ENCODE results near the gene TEX101. TPM values are rescaled to one million over a fixed set of nuclear protein-coding genes. Genes with fewer than 3 reads are reported as not detected.
"Not testable (repeated sequence)": the region's sequence is repeated elsewhere in the genome, so short reads cannot be mapped to it uniquely, and the experiment has no call there.

Gene TEX101
- total RNA-seq, 1 experiment from 2014 or later: not detected

DNA sequence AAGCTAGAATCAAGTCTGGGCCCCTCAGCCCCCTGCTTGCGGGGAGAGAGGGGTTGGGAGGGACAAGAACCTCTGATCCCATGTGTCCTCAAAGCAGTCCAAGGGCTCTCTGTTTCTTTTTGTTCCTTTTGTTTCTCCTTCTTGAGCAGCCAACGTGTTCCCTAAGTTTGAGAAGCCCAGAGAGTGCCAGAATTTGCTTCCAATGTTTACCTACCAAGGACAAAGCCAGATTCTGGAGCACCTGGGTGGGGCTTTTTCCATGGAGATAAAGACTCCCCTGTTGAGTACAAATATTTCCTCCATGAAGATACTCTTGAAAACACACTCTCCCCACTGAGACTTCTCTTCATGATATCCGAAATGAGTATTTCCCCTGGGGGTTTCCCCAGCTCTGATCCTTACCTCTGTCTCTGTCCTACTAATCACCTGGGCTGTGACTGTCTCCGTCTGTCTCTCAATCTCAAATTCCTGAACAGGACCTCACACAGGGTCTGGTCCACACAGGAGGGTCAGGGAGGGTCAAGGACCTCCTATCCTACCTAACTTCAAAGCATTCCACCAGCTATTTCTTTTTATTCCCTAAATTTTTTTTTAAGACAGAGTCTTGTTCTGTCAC lies 33.8 kb upstream of the TEX101 start:
- no peak for TF ChIP-seq EZH2 (IDR thresholded peaks at IDR 0.05; ENCODE audit: low read depth)
- no peaks in the 10 kb centered on the region for H3K9me2 ChIP-seq (ENCODE audit: insufficient read depth)
- intact Hi-C loops (cut with micrococcal nuclease; ENCODE audit: unreplicated experiment): no loop called here
- no peaks in the 10 kb centered on the region for H3K36me3 ChIP-seq (ENCODE audit: low read depth)
- no peak for DNase-seq
- no peak overlapping the region for H2AFZ ChIP-seq
- no peaks in the 10 kb centered on the region for H3K27me3 ChIP-seq (ENCODE audit: insufficient read depth, low read depth)
- no peak overlapping the region for H3K4me3 ChIP-seq
- no peak overlapping the region for H3K27ac ChIP-seq
- ChIA-PET POLR2A (ENCODE audit: unreplicated experiment) (no interaction called here), CTCF (no interaction called here)
- H3K4me1 ChIP-seq (replicated peaks; ENCODE audit: insufficient read depth): peaks cover 18% of the 10 kb centered on the region; the same call in 1 of the 2 replicates
- no peak overlapping the region for H3K4me2 ChIP-seq
- peaks cover 5% of the 10 kb centered on the region; the same call in 1 of the 2 replicates for H3F3A ChIP-seq (ENCODE audit: insufficient read depth, low read depth)
- no peaks in the 10 kb centered on the region for H3K9me3 ChIP-seq (ENCODE audit: insufficient read depth, low read depth)
- H3K79me2 ChIP-seq (ENCODE audit: low read depth): no peaks in the 10 kb centered on the region
- no TSS peak for BruUV-seq (replicated peaks)
- H4K20me1 ChIP-seq (ENCODE audit: insufficient read depth): no peaks in the 10 kb centered on the region

DNA sequence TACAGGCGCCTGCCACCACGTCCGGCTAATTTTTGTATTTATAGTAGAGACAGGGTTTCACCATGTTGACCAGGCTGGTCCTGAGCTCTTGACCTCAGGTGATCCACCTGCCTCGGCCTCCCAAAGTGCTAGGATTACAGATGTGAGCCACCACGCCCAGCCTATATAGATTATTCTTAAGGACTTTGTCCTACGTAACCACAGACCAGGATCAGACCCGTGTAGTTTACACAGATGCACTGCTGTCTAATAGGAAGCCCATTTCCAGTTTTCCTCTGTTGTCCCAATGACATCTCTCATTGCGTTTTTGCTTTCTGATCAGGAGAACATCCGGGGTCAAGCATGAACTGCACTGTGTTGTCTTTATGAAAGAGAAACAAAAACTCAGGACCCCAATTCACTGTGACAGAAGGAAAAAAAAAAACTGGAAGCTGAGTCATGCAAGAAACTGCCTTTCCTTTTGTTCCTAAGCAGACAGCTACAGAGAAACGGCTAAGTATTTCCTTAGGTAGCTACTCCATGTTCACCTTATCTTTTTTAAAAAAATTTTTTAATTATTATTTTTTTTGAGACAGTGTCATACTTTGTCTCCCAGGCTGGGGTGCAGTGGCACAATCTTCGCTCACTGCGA lies 32.0 kb upstream of the TEX101 start:
- H3K9me3 ChIP-seq (ENCODE audit: insufficient read depth, low read depth); H4K20me1 ChIP-seq (ENCODE audit: insufficient read depth); H3K27ac ChIP-seq; H3K36me3 ChIP-seq (ENCODE audit: low read depth); H3K27me3 ChIP-seq (ENCODE audit: insufficient read depth, low read depth); POLR2A ChIA-PET (ENCODE audit: unreplicated experiment); BruUV-seq (replicated peaks); H3K4me3 ChIP-seq; intact Hi-C loops (cut with micrococcal nuclease; ENCODE audit: unreplicated experiment); H3K4me2 ChIP-seq; H2AFZ ChIP-seq; H3K79me2 ChIP-seq (ENCODE audit: low read depth); H3K9me2 ChIP-seq (ENCODE audit: insufficient read depth); H3F3A ChIP-seq (ENCODE audit: insufficient read depth, low read depth); CTCF ChIA-PET; DNase-seq: not testable (repeated sequence)
- peaks cover 18% of the 10 kb centered on the region; the same call in 1 of the 2 replicates for H3K4me1 ChIP-seq (replicated peaks; ENCODE audit: insufficient read depth)

DNA sequence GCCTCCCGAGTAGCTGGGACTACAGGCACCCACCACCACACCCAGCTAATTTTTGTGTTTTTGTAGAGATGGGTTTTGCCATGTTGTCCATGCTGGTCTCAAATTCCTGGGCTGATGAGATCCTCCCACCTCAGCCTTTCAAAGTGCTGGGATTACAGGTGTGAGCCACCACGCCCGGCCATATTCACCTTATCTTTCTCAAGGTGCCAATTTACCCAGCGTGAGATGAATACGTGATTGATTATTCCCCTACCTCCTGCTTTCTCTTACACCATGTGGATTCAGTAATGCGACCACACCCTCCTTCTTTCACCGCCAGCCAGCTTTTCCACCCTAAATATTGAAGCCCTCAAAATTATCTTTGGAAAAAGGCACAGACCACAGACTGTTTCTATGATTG lies 31.4 kb upstream of the TEX101 start:
- H3K4me2 ChIP-seq; H3K36me3 ChIP-seq (ENCODE audit: low read depth); DNase-seq; H3K9me2 ChIP-seq (ENCODE audit: insufficient read depth); H4K20me1 ChIP-seq (ENCODE audit: insufficient read depth); H3K27me3 ChIP-seq (ENCODE audit: insufficient read depth, low read depth); POLR2A ChIA-PET (ENCODE audit: unreplicated experiment); H3F3A ChIP-seq (ENCODE audit: insufficient read depth, low read depth); BruUV-seq (replicated peaks); CTCF ChIA-PET; H3K4me3 ChIP-seq; H3K9me3 ChIP-seq (ENCODE audit: insufficient read depth, low read depth); H3K79me2 ChIP-seq (ENCODE audit: low read depth); H2AFZ ChIP-seq; intact Hi-C loops (cut with micrococcal nuclease; ENCODE audit: unreplicated experiment); H3K27ac ChIP-seq: not testable (repeated sequence)
- peaks cover 18% of the 10 kb centered on the region; the same call in 1 of the 2 replicates for H3K4me1 ChIP-seq (replicated peaks; ENCODE audit: insufficient read depth)

DNA sequence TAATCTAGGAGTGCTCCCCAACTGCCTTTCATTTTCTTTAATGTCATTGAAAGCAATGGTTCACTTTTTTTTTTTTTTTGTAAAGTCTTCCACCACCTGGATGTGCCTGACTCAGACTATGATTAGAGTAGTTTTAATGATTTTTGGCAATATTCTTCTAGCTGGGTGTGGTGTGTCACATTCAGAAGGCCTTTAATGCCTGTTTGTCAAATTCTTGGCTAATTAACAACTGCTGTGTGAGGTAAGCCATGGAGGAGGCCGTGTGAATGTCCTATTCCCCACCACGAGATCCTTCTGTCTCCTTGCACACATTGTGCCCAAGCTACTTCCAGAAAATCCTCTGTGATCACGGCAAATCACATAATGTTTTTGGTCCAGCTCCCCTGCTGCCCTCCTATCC lies 30.9 kb upstream of the TEX101 start:
- H3K27ac ChIP-seq; H3K79me2 ChIP-seq (ENCODE audit: low read depth); H3F3A ChIP-seq (ENCODE audit: insufficient read depth, low read depth); H3K9me2 ChIP-seq (ENCODE audit: insufficient read depth); BruUV-seq (replicated peaks); H2AFZ ChIP-seq; POLR2A ChIA-PET (ENCODE audit: unreplicated experiment); H4K20me1 ChIP-seq (ENCODE audit: insufficient read depth); H3K27me3 ChIP-seq (ENCODE audit: insufficient read depth, low read depth); H3K36me3 ChIP-seq (ENCODE audit: low read depth); H3K4me3 ChIP-seq; H3K9me3 ChIP-seq (ENCODE audit: insufficient read depth, low read depth); CTCF ChIA-PET; DNase-seq; intact Hi-C loops (cut with micrococcal nuclease; ENCODE audit: unreplicated experiment); H3K4me2 ChIP-seq: not testable (repeated sequence)
- H3K4me1 ChIP-seq (replicated peaks; ENCODE audit: insufficient read depth): peaks cover 17% of the 10 kb centered on the region; the same call in 1 of the 2 replicates

DNA sequence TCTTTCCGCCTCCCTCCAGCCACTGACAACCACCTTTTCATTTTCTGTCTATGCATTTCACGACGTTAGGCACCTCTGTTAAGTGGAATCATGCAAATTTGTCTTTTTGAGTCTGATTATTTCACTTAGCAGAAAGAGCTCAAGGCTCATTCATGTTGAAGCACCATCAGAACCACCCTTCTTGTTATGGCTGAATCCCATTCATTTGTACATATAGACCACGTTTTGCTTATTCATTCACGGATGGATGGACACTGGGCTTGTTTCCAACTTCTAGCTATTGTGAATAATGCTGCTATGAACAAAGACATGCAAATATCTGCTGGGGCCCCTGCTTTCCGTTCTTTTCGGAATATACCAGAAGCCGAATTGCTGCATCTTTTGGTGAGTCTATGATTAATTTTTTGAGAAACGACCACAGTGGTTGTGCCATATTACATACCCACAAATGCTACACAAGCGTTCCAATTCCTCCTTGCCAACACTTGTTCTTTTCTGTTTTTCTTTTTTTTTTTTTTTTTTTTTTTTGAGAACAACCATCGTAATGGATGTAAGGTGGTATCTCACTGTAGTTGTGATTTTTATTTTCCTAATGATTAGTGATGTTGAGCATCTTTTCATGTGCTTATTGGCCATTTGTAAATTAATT lies 23.7 kb upstream of the TEX101 start:
- H3K9me2 ChIP-seq (ENCODE audit: insufficient read depth); H3K27ac ChIP-seq; H3K4me3 ChIP-seq; H3K79me2 ChIP-seq (ENCODE audit: low read depth); BruUV-seq (replicated peaks); H3K9me3 ChIP-seq (ENCODE audit: insufficient read depth, low read depth); H3F3A ChIP-seq (ENCODE audit: insufficient read depth, low read depth); H3K4me2 ChIP-seq; POLR2A ChIA-PET (ENCODE audit: unreplicated experiment); H3K4me1 ChIP-seq (replicated peaks; ENCODE audit: insufficient read depth); H4K20me1 ChIP-seq (ENCODE audit: insufficient read depth); intact Hi-C loops (cut with micrococcal nuclease; ENCODE audit: unreplicated experiment); H2AFZ ChIP-seq; DNase-seq; CTCF ChIA-PET; H3K27me3 ChIP-seq (ENCODE audit: insufficient read depth, low read depth); H3K36me3 ChIP-seq (ENCODE audit: low read depth): not testable (repeated sequence)

DNA sequence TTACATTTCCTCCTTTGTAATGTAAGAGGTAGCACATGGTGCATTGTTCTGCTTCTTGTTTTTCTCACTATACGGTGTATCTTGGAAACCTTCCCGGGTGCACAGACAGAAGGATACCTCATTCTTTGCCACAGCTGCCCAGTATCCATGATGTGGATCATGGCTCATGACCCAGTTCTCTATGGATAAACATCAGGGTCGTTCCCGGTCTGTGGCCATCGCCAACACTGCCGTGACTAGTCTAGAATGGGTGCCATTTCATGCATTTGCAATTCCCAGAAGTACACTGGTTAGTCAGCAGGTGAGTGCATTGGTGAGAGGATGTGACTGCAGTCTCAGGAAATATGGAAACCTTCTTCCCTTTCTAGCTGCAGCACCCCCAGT lies 23.1 kb upstream of the TEX101 start:
- H3K36me3 ChIP-seq (ENCODE audit: low read depth); H3F3A ChIP-seq (ENCODE audit: insufficient read depth, low read depth); H4K20me1 ChIP-seq (ENCODE audit: insufficient read depth); CTCF ChIA-PET; DNase-seq; H3K27me3 ChIP-seq (ENCODE audit: insufficient read depth, low read depth); H3K9me2 ChIP-seq (ENCODE audit: insufficient read depth); H3K4me3 ChIP-seq; H2AFZ ChIP-seq; H3K9me3 ChIP-seq (ENCODE audit: insufficient read depth, low read depth); H3K4me2 ChIP-seq; intact Hi-C loops (cut with micrococcal nuclease; ENCODE audit: unreplicated experiment); H3K79me2 ChIP-seq (ENCODE audit: low read depth); BruUV-seq (replicated peaks); H3K27ac ChIP-seq; POLR2A ChIA-PET (ENCODE audit: unreplicated experiment): not testable (repeated sequence)
- H3K4me1 ChIP-seq (replicated peaks; ENCODE audit: insufficient read depth): peaks cover 12% of the 10 kb centered on the region

DNA sequence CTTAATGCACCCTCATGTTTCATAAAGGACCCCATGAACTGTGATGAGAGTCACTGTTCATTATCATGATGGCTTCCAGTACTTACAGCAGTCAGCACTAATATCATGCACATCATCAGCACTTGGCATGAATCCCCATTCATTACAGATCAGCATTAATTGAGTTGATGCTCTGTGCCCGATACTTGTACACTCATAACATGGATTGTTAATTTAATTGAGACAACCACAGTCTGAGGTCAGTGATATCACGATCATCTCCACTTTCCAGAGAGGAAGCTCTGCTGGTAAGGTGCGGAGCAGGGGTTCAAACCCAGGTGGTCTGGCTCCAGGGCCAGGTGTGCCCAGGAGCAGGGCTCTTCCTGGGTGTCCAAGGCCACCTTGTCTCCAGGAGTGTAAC lies 21.2 kb upstream of the TEX101 start:
- H3K79me2 ChIP-seq (ENCODE audit: low read depth); H4K20me1 ChIP-seq (ENCODE audit: insufficient read depth); POLR2A ChIA-PET (ENCODE audit: unreplicated experiment); CTCF ChIA-PET; H3K36me3 ChIP-seq (ENCODE audit: low read depth); DNase-seq; H3K9me3 ChIP-seq (ENCODE audit: insufficient read depth, low read depth); H3K4me2 ChIP-seq; H2AFZ ChIP-seq; H3K9me2 ChIP-seq (ENCODE audit: insufficient read depth); BruUV-seq (replicated peaks); H3K4me3 ChIP-seq; H3F3A ChIP-seq (ENCODE audit: insufficient read depth, low read depth); H3K27me3 ChIP-seq (ENCODE audit: insufficient read depth, low read depth); intact Hi-C loops (cut with micrococcal nuclease; ENCODE audit: unreplicated experiment); H3K27ac ChIP-seq: not testable (repeated sequence)
- H3K4me1 ChIP-seq (replicated peaks; ENCODE audit: insufficient read depth): peaks cover 12% of the 10 kb centered on the region
